Gastrocnemius medialis (tissue), 4 donors: ENCODE measurements around the gene RSPH6A. TPM values are rescaled to one million over a fixed set of nuclear protein-coding genes. Genes with fewer than 3 reads are reported as not detected.
A peak's percentile ranks its signal among the peaks of the same experiment; 100 is the strongest.

Experiments
- ATAC-seq, 2 donors: fragments of 150-250 bp; one replicate each; pipeline ENCODE4 v1.9.1; 2016
- DNase-seq, 2 donors: peaks; one replicate each; pipeline ENCODE4 v3.0.0-alpha.2; 2019
- H3K27ac ChIP-seq, 4 donors: fragments of 200-600 bp; sonication (generic); 1 replicate in 1 of 4; 2 replicates in 3 of 4; pipeline ENCODE4 v1.5.1; 2016 to 2018; ENCODE audit warnings: mild to moderate bottlenecking in 2 of 4, moderate library complexity in 1 of 4
- H3K27me3 ChIP-seq, 3 donors: fragments of 200-600 bp; sonication (generic) in 2 of 3; 1 replicate in 1 of 3; 2 replicates in 2 of 3; pipeline versions ENCODE4 v1.5.1 to v1.6.0; 2016 to 2019; ENCODE audit warnings: mild to moderate bottlenecking in 1 of 3, moderate library complexity in 1 of 3
- H3K36me3 ChIP-seq, 2 donors: fragments of 200-600 bp; sonication (generic) in 1 of 2; one replicate each; pipeline ENCODE4 v1.5.1; 2017 to 2018
- H3K4me1 ChIP-seq, 2 donors: fragments of 200-600 bp; sonication (generic) in 1 of 2; one replicate each; pipeline ENCODE4 v1.5.1; 2016 to 2017; ENCODE audit warnings: mild to moderate bottlenecking in 2 of 2
- H3K4me3 ChIP-seq, 4 donors: fragments of 200-600 bp; sonication (generic) in 3 of 4; 1 replicate in 1 of 4; 2 replicates in 3 of 4; pipeline ENCODE4 v1.5.1; 2016 to 2019; ENCODE audit warnings: mild to moderate bottlenecking in 2 of 4
- H3K9me3 ChIP-seq, 3 donors: fragments of 200-600 bp; sonication (generic) in 2 of 3; 1 replicate in 1 of 3; 2 replicates in 2 of 3; pipeline ENCODE4 v1.5.1; 2016 to 2019
- POLR2A ChIP-seq, 2 donors: fragments of 450-650 bp; IDR thresholded peaks; one replicate each; pipeline ENCODE4 v1.6.1; 2017; ENCODE audit warnings: antibody characterized with exemption in 2 of 2, mild to moderate bottlenecking in 2 of 2, moderate library complexity in 2 of 2
- in situ Hi-C, 4 donors: fragments of 200-750 bp; cut with MboI; loops; one replicate each; pipeline versions ENCODE4 v1.15.0 to v1.8.0; 2017; ENCODE audit warnings: low sequenced_read_pairs in 4 of 4
- intact Hi-C: fragments of 100-400 bp; cut with DNase I; formaldehyde crosslinking; loops from one replicate; pipeline ENCODE4 v1.15.1; 2023; ENCODE audit warnings: low total_unique reads
- total RNA-seq, 4 donors: library from RNA; depleted of rRNA; stranded (reverse); fragments of >200 nt; gene quantifications; one replicate each; pipeline versions ENCODE4 v1.1.0 to v1.2.3, GENCODE V29; 2016
- TF ChIP-seq, protein P1 (sequence below), 5 experiments: fragments of 450-650 bp in 3 of 5; fragments of 200-600 bp in 2 of 5; sonication (generic) in 2 of 5; IDR thresholded peaks in 4 of 5; conservative IDR thresholded peaks in 1 of 5; 1 replicate in 4 of 5; 2 replicates in 1 of 5; pipeline ENCODE4 v1.5.1; 2016 to 2019; ENCODE audit warnings: antibody characterized with exemption in 5 of 5, mild to moderate bottlenecking in 3 of 5, moderate library complexity in 3 of 5

The RSPH6A gene
- total RNA-seq, 4 donors from 2014 or later: not detected

DNA sequence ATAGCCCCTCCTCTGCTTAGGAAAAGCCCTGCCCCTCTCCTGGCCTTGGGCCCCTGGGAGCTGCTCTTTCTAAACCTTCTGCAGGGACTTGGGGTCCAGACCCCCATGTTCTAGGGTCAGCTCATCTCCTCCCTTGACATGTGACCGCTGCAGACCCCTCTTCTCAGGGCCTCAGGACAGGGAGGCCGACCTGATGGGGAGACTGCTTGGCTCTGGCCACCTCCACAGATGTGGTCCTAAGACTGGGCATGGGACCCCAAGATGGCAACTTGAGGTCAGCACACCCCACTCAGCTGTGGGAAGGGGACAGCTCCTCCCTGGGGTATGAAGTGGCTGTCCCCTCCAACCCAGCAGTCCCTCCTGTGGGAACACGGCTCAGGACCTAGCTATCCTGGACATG is 42.2 kb downstream of the RSPH6A start:
- ATAC-seq (no peak), DNase-seq (no peak)
- in situ Hi-C loops (no loop called here), intact Hi-C loops (no loop called here)
- H3K4me3 ChIP-seq: no peak overlapping the region
- H3K4me1 ChIP-seq: peaks cover 3 to 9% of the 10 kb centered on the region in 2 donors
- H3K36me3 ChIP-seq: peaks cover 0 to 34% of the 10 kb centered on the region in 2 donors
- no peak for TF ChIP-seq POLR2A (IDR thresholded peaks at IDR 0.05)
- TF ChIP-seq, protein P1, sequence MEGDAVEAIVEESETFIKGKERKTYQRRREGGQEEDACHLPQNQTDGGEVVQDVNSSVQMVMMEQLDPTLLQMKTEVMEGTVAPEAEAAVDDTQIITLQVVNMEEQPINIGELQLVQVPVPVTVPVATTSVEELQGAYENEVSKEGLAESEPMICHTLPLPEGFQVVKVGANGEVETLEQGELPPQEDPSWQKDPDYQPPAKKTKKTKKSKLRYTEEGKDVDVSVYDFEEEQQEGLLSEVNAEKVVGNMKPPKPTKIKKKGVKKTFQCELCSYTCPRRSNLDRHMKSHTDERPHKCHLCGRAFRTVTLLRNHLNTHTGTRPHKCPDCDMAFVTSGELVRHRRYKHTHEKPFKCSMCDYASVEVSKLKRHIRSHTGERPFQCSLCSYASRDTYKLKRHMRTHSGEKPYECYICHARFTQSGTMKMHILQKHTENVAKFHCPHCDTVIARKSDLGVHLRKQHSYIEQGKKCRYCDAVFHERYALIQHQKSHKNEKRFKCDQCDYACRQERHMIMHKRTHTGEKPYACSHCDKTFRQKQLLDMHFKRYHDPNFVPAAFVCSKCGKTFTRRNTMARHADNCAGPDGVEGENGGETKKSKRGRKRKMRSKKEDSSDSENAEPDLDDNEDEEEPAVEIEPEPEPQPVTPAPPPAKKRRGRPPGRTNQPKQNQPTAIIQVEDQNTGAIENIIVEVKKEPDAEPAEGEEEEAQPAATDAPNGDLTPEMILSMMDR (IDR thresholded peaks at IDR 0.05 in 4 of 5, conservative IDR thresholded peaks at IDR 0.05 in 1 of 5): no peak
- H3K27me3 ChIP-seq: no peaks in the 10 kb centered on the region
- peak overlapping the region; percentile 44 to 99 (median 97) for H3K27ac ChIP-seq
- H3K9me3 ChIP-seq: no peaks in the 10 kb centered on the region

DNA sequence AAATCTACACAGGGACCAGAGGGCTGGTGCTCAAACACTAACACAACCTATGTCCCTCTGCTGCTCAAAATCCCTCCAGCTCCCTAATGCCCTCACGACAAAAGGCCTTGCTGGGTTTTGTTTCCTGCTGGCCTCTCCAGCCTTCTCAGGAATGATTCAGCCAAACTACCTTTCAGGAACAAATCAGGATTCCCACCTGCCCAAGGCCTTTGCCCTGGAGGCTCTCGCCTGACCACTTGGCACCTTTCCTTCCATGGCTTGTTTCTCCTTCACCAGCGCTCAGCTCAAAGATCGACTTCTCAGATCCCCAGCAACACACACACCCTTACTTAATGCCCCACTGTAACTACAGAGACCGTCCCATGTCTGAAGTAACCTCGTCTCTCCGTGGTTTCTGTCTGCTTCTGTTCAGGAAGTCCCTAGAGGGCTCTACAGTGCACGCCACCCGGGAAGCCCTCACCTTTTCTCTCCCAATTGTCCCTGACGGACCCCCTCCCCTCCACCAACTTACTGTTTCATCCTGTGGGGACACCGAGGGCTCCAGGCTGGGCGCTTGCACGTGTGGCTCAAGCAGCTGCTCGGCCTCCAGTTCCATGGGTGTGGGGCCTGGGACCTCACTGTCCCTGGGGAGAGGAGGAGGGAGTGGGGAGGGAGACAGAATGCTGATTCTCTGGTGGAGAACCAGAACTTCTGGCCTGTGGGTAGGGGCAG is 42.8 kb downstream of the RSPH6A start:
- H3K9me3 ChIP-seq: no peaks in the 10 kb centered on the region
- no peak for TF ChIP-seq POLR2A (IDR thresholded peaks at IDR 0.05)
- TF ChIP-seq, protein P1 (IDR thresholded peaks at IDR 0.05 in 4 of 5, conservative IDR thresholded peaks at IDR 0.05 in 1 of 5): no peak
- no peak for DNase-seq
- H3K36me3 ChIP-seq: peaks cover 0 to 28% of the 10 kb centered on the region in 2 donors
- in situ Hi-C loops: no loop called here
- peak overlapping the region; percentile 44 to 99 (median 97) for H3K27ac ChIP-seq
- H3K4me1 ChIP-seq: peaks cover 3 to 11% of the 10 kb centered on the region in 2 donors
- intact Hi-C loops: no loop called here
- no peak overlapping the region for H3K4me3 ChIP-seq
- no peaks in the 10 kb centered on the region for H3K27me3 ChIP-seq
- no peak for ATAC-seq

- TF ChIP-seq, protein P1 (IDR thresholded peaks at IDR 0.05 in 4 of 5, conservative IDR thresholded peaks at IDR 0.05 in 1 of 5): no peak
- TF ChIP-seq POLR2A (IDR thresholded peaks at IDR 0.05): no peak
- Histone ChIP-seq H3K4me1 (peaks cover 11 to 20% of the 10 kb centered on the region in 2 donors), H3K36me3 (peaks cover 0 to 19% of the 10 kb centered on the region in 2 donors), H3K27ac (peak overlapping the region; percentile 95 to 99 (median 97)), H3K9me3 (no peaks in the 10 kb centered on the region), H3K4me3 (peak overlapping the region in 3 of 4 donors; percentile 79 to 90 (median 86)), H3K27me3 (no peaks in the 10 kb centered on the region)
- intact Hi-C loops: loop anchor here (2.0 kb wide), 1 partner anchor 91 kb away; the partner anchor contains the start of gene SYMPK
- no peak for ATAC-seq
- no peak for DNase-seq
- in situ Hi-C loops: no loop called here
Observed at GRCh38 chr19:45771311-45771933, 43.7 kb downstream of the RSPH6A start.

GRCh38 chr19:45770192-45771101 is 44.7 kb downstream of the RSPH6A start:
- intact Hi-C loops: loop anchor here (1.0 to 2.0 kb wide), 4 partner anchors 12 to 92 kb away; partner anchors contain the start of genes DMPK, DMWD and SYMPK
- peaks cover 0 to 17% of the 10 kb centered on the region in 2 donors for H3K36me3 ChIP-seq
- TF ChIP-seq, protein P1 (IDR thresholded peaks at IDR 0.05 in 4 of 5, conservative IDR thresholded peaks at IDR 0.05 in 1 of 5): peak; percentile 98 to 99 (median 99)
- peak; percentile 65 to 79 for TF ChIP-seq POLR2A (IDR thresholded peaks at IDR 0.05)
- H3K4me3 ChIP-seq: peak overlapping the region; percentile 74 to 90 (median 82)
- in situ Hi-C loops: no loop called here
- ATAC-seq (peak; percentile 57 to 64), DNase-seq (peak; percentile 98 to 99)
- no peaks in the 10 kb centered on the region for H3K27me3 ChIP-seq
- no peaks in the 10 kb centered on the region for H3K9me3 ChIP-seq
- H3K4me1 ChIP-seq: peaks cover 16 to 29% of the 10 kb centered on the region in 2 donors
- peak overlapping the region; percentile 95 to 99 (median 97) for H3K27ac ChIP-seq
